ENCODE results near the gene C12orf75.

C12orf75 gene

DNA sequence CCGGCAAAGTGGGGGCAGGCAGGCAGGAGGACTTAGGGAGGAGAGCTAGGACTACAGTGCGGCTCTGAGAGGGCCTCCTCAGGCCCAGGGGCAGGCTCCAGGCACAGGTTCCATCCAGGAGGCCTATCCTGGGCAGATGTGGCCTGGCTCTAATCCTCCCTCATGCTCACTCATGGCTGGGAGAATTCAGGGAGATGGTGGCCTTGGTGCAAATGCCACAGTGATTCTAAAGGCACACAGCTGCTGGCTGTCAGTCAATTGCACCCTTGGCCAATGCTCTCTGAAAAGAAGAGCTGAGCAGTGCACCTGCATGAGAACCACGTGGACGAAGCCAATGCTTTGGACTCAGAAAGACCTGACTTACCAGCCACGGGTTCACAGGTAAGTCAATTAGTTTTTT lies 89.6 kb downstream of the C12orf75 start:
- DNase-seq: no peak

DNA sequence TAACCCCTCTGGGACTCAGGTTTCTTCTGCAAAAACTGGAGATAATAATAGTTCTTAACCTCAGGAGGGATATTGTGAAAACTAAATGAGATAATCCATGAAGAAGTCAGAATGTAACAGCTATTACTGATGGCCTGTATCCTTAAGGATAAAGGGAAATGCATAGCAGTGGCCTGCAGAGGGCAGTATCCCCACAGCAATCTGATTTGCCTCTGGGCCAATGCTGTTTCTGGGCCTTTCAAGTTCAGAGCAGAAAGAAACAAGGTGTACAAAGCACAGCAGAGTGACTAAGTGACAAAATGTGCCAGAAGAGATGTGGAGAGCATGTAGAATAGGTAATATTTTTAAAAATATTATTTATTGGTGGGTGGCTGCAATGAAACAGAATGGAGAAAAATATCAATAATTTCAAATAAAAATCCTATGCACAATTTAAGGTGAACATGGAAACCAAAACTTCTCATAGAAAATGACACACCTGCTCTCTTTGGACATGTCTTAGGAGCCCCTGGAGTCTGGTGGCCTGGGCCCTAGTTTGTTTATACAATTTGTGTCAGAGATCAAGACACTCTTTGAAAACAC lies 90.3 kb downstream of the C12orf75 start:
- DNase-seq: peak; percentile 54
